OCI-LY7 (cell line): ENCODE data around the gene NDC80.

Experiments used
- EZH2phosphoT487 ChIP-seq: fragments of 200-600 bp; sonication (generic); IDR thresholded peaks from 2 replicates; pipeline ENCODE4 v1.6.1; 2018; ENCODE audit warnings: low read depth, borderline replicate concordance, mild to moderate bottlenecking, mixed run types, antibody characterized with exemption, low read length, moderate library complexity, mixed read lengths
- TF ChIP-seq, protein P1 (sequence below): fragments of 200-600 bp; sonication (generic); conservative IDR thresholded peaks from 2 replicates; pipeline ENCODE4 v1.5.1; 2014; ENCODE audit warnings: mild to moderate bottlenecking, antibody characterized with exemption, low read length, moderate library complexity, mixed read lengths

DNA sequence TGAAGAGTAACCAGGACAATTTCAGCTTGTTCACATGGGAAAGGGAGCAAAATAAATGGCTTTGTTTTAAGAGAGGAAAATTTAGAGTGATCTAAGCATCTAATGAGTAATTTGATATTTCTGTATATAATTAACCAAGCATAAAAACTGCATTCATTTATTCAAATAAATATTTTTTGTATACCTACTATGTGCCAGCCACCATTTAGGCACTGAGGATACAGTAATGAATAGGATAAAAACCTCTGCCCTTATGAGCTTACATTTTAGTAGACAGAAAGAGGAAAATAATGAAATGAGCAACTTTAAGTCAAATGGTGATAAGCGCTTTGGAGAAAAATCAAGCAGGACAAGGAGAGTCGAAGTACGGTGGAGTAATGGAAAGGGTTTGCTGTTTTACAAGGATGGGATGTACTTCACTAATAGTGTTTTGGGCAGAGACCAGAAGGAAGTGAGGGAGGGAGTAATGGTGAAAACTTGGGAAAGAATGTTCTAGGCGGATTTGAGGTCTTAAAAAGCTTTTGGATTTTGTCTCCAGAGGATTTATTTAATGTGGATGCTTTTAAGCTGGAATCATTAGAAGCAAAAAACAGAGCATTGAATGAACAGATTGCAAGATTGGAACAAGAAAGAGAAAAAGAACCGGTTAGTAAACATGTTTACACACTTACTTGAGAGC lies 17.4 kb downstream of the NDC80 start:
- TF ChIP-seq, protein P1, sequence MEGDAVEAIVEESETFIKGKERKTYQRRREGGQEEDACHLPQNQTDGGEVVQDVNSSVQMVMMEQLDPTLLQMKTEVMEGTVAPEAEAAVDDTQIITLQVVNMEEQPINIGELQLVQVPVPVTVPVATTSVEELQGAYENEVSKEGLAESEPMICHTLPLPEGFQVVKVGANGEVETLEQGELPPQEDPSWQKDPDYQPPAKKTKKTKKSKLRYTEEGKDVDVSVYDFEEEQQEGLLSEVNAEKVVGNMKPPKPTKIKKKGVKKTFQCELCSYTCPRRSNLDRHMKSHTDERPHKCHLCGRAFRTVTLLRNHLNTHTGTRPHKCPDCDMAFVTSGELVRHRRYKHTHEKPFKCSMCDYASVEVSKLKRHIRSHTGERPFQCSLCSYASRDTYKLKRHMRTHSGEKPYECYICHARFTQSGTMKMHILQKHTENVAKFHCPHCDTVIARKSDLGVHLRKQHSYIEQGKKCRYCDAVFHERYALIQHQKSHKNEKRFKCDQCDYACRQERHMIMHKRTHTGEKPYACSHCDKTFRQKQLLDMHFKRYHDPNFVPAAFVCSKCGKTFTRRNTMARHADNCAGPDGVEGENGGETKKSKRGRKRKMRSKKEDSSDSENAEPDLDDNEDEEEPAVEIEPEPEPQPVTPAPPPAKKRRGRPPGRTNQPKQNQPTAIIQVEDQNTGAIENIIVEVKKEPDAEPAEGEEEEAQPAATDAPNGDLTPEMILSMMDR: no peak
- TF ChIP-seq EZH2phosphoT487: no peak
